Measurements from ENCODE around the gene CTSH. TPM values are rescaled to one million over a fixed set of nuclear protein-coding genes. Genes with fewer than 3 reads are reported as not detected.

The CTSH gene
- total and polyA plus RNA-seq, 2 donors from 2014 or later, result 201 to 1,628 TPM

GRCh38 chr15:78923480-78924360 is 21.1 kb downstream of the CTSH start:
- H3K27me3 ChIP-seq (ENCODE audit: control insufficient read depth, insufficient read depth, low read length), result no peaks in the 10 kb centered on the region
- no peak for DNase-seq
- no peak overlapping the region for H3K27ac ChIP-seq (ENCODE audit: low read depth in 2 of 2, low read length in 2 of 2)
- intact Hi-C loops (cut with DNase I), result no loop called here
- TF ChIP-seq CTCF (IDR thresholded peaks at IDR 0.05; ENCODE audit: borderline replicate concordance, extremely low read depth, insufficient read depth), result no peak
- peaks cover 5 to 57% (median 46%) of the 10 kb centered on the region in 3 donors for H3K36me3 ChIP-seq (ENCODE audit: control insufficient read depth in 2 of 3, insufficient read depth in 3 of 3, low read length in 3 of 3)
- no peak overlapping the region for H3K4me3 ChIP-seq (ENCODE audit: low read length in 3 of 3)
- no peak overlapping the region for H3K9ac ChIP-seq (ENCODE audit: low read length in 3 of 3)
- no peaks in the 10 kb centered on the region for H3K4me1 ChIP-seq (ENCODE audit: control insufficient read depth in 2 of 3, insufficient read depth in 2 of 3, low read depth in 1 of 3, low read length in 3 of 3)
- no peak for FAIRE-seq
- H3K9me3 ChIP-seq (ENCODE audit: control insufficient read depth in 2 of 3, insufficient read depth in 1 of 3, low read length in 3 of 3), result no peaks in the 10 kb centered on the region

DNA sequence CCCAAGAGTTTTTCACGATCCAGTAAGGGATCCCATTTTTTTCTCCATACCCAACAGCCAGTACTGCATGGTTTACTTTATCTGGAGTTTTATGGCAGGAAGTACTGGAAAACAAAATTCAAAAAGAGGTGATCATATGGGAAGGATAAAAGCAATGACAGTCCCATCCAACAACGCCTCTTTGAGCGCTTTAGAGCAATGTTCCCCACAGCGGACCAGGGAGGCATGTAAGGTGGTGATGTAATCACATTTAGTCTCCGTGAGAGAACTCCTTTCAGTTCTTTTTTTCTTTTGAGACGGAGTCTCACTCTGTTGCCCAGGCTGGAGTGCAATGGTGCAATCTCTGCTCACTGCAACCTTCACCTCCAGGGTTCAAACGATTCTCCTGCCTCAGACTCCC is 21.8 kb downstream of the CTSH start:
- FAIRE-seq, result no peak
- intact Hi-C loops (cut with DNase I), result no loop called here

DNA sequence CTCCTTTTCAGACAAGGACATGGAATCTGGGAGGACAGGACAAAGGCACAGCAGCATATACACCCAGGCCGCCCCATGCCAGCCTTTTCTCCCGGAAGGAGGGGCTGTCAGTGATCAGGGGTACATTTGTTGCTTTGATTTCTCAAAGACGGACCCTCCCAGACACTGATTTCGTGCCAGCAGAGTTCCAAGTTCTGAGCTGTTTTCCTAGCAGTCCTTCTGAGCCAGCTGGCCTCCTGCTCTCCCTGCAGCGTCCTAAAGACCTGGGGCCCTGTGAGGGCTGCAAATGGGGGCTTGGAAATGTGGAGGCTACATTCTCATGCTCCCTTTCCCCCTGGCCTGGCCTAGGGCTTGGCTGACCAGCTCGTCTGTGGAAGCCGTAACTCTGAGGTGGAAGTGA is 22.3 kb downstream of the CTSH start:
- intact Hi-C loops (cut with DNase I), result no loop called here
- H3K27ac ChIP-seq (ENCODE audit: low read depth in 2 of 2, low read length in 2 of 2), result no peak overlapping the region
- no peak for TF ChIP-seq CTCF (IDR thresholded peaks at IDR 0.05; ENCODE audit: borderline replicate concordance, extremely low read depth, insufficient read depth)

More for the DNA sequence above, 21.8 kb downstream of the CTSH start:
- no peaks in the 10 kb centered on the region for H3K27me3 ChIP-seq (ENCODE audit: control insufficient read depth, insufficient read depth, low read length)
- no peak overlapping the region for H3K9ac ChIP-seq (ENCODE audit: low read length in 3 of 3)
- H3K4me3 ChIP-seq (ENCODE audit: low read length in 3 of 3), result no peak overlapping the region
- no peak for TF ChIP-seq CTCF (IDR thresholded peaks at IDR 0.05; ENCODE audit: borderline replicate concordance, extremely low read depth, insufficient read depth)
- no peak for DNase-seq
- H3K9me3 ChIP-seq (ENCODE audit: control insufficient read depth in 2 of 3, insufficient read depth in 1 of 3, low read length in 3 of 3), result no peaks in the 10 kb centered on the region
- no peaks in the 10 kb centered on the region for H3K4me1 ChIP-seq (ENCODE audit: control insufficient read depth in 2 of 3, insufficient read depth in 2 of 3, low read depth in 1 of 3, low read length in 3 of 3)
- H3K27ac ChIP-seq (ENCODE audit: low read depth in 2 of 2, low read length in 2 of 2), result no peak overlapping the region
- H3K36me3 ChIP-seq (ENCODE audit: control insufficient read depth in 2 of 3, insufficient read depth in 3 of 3, low read length in 3 of 3), result peaks cover 5 to 56% (median 46%) of the 10 kb centered on the region in 3 donors

More for the DNA sequence above, 22.3 kb downstream of the CTSH start:
- no peaks in the 10 kb centered on the region for H3K4me1 ChIP-seq (ENCODE audit: control insufficient read depth in 2 of 3, insufficient read depth in 2 of 3, low read depth in 1 of 3, low read length in 3 of 3)
- no peaks in the 10 kb centered on the region for H3K9me3 ChIP-seq (ENCODE audit: control insufficient read depth in 2 of 3, insufficient read depth in 1 of 3, low read length in 3 of 3)
- no peak overlapping the region for H3K9ac ChIP-seq (ENCODE audit: low read length in 3 of 3)
- H3K27me3 ChIP-seq (ENCODE audit: control insufficient read depth, insufficient read depth, low read length), result no peaks in the 10 kb centered on the region
- no peak for DNase-seq
- H3K36me3 ChIP-seq (ENCODE audit: control insufficient read depth in 2 of 3, insufficient read depth in 3 of 3, low read length in 3 of 3), result peaks cover 5 to 51% (median 43%) of the 10 kb centered on the region in 3 donors
- no peak overlapping the region for H3K4me3 ChIP-seq (ENCODE audit: low read length in 3 of 3)
- no peak for FAIRE-seq
